SU-DHL-6 (cell line): ENCODE measurements around the gene OSGEP.

Source experiments
- H2AFZ ChIP-seq: fragments of 200-600 bp; sonication (generic); 2 replicates; pipeline ENCODE4 v1.6.1; 2014; ENCODE audit warnings: low read depth, mild to moderate bottlenecking, moderate library complexity, mixed read lengths, antibody characterized with exemption, low read length; ENCODE audit not compliant: severe bottlenecking
- H3F3A ChIP-seq: fragments of 200-600 bp; shearing (Covaris generic); 2 replicates; pipeline ENCODE4 v1.6.0; 2016; ENCODE audit warnings: antibody characterized with exemption, mild to moderate bottlenecking; ENCODE audit not compliant: insufficient read depth
- H3K27ac ChIP-seq: fragments of 200-600 bp; sonication (generic); 2 replicates; pipeline ENCODE4 v1.5.1; 2016; ENCODE audit warnings: low read depth, mild to moderate bottlenecking, low read length, moderate library complexity, mixed read lengths
- H3K27me3 ChIP-seq: fragments of 200-600 bp; sonication (generic), shearing (Covaris generic); 2 replicates; pipeline ENCODE4 v1.6.0; 2014; ENCODE audit warnings: mild to moderate bottlenecking, low read length
- H3K36me3 ChIP-seq: fragments of 200-600 bp; sonication (generic); 2 replicates; pipeline ENCODE4 v1.6.1; 2014; ENCODE audit warnings: mild to moderate bottlenecking, low read length, mixed read lengths
- H3K4me2 ChIP-seq: fragments of 300-600, 200-600 bp; shearing (Covaris generic), sonication (generic); 2 replicates; pipeline ENCODE4 v1.6.0; 2014; ENCODE audit warnings: low read length, low read depth, mild to moderate bottlenecking; ENCODE audit not compliant: poor library complexity, severe bottlenecking
- H3K4me3 ChIP-seq: fragments of 200-600 bp; sonication (generic); 2 replicates; pipeline ENCODE4 v1.5.1; 2014; ENCODE audit warnings: antibody characterized with exemption, low read length, mild to moderate bottlenecking, mixed read lengths; ENCODE audit not compliant: insufficient read depth, poor library complexity, severe bottlenecking
- H3K79me2 ChIP-seq: fragments of 200-600 bp; sonication (generic); 2 replicates; pipeline ENCODE4 v1.6.1; 2014; ENCODE audit warnings: mild to moderate bottlenecking, low read length, moderate library complexity; ENCODE audit not compliant: insufficient read depth
- H3K9ac ChIP-seq: fragments of 200-600 bp; sonication (generic); 2 replicates; pipeline ENCODE4 v1.7.0; 2014; ENCODE audit warnings: mild to moderate bottlenecking, low read length
- H3K9me2 ChIP-seq: fragments of 200-600 bp; sonication (generic); replicated peaks from 2 replicates; pipeline ENCODE4 v1.6.1; 2014; ENCODE audit warnings: low read length; ENCODE audit not compliant: insufficient read depth
- H3K9me3 ChIP-seq: fragments of 200-600 bp; sonication (generic); 2 replicates; pipeline ENCODE4 v1.6.1; 2014; ENCODE audit warnings: low read length, mixed read lengths; ENCODE audit not compliant: insufficient read depth
- H4K20me1 ChIP-seq: fragments of 200-600 bp; sonication (generic); 2 replicates; pipeline ENCODE4 v1.6.1; 2014; ENCODE audit warnings: low read depth, mild to moderate bottlenecking, antibody characterized with exemption, low read length, moderate library complexity, mixed read lengths
- EZH2phosphoT487 ChIP-seq: fragments of 200-600 bp; sonication (generic), shearing (Covaris generic); conservative IDR thresholded peaks from 2 replicates; pipeline ENCODE4 v1.6.1; 2018; ENCODE audit warnings: mild to moderate bottlenecking, antibody characterized with exemption, low read length, moderate library complexity, mixed read lengths
- TF ChIP-seq, protein P1 (sequence below): fragments of 200-600 bp; sonication (generic); IDR thresholded peaks from one replicate; pipeline ENCODE4 v1.5.1; 2017; ENCODE audit warnings: antibody characterized with exemption, mild to moderate bottlenecking, low read length, moderate library complexity; ENCODE audit not compliant: insufficient read depth, poor library complexity, severe bottlenecking

OSGEP gene

GRCh38 chr14:20434701-20435581, 19.7 kb downstream of the OSGEP start:
- Histone ChIP-seq H3K36me3 (no peaks in the 10 kb centered on the region), H4K20me1 (no peaks in the 10 kb centered on the region), H3K9me2 (no peaks in the 10 kb centered on the region), H3F3A (no peaks in the 10 kb centered on the region), H3K9me3 (no peaks in the 10 kb centered on the region), H3K4me3 (no peak overlapping the region), H3K9ac (no peak overlapping the region), H2AFZ (no peak overlapping the region), H3K4me2 (no peak overlapping the region), H3K27me3 (no peaks in the 10 kb centered on the region), H3K79me2 (no peaks in the 10 kb centered on the region), H3K27ac (no peak overlapping the region)
- TF ChIP-seq, protein P1, sequence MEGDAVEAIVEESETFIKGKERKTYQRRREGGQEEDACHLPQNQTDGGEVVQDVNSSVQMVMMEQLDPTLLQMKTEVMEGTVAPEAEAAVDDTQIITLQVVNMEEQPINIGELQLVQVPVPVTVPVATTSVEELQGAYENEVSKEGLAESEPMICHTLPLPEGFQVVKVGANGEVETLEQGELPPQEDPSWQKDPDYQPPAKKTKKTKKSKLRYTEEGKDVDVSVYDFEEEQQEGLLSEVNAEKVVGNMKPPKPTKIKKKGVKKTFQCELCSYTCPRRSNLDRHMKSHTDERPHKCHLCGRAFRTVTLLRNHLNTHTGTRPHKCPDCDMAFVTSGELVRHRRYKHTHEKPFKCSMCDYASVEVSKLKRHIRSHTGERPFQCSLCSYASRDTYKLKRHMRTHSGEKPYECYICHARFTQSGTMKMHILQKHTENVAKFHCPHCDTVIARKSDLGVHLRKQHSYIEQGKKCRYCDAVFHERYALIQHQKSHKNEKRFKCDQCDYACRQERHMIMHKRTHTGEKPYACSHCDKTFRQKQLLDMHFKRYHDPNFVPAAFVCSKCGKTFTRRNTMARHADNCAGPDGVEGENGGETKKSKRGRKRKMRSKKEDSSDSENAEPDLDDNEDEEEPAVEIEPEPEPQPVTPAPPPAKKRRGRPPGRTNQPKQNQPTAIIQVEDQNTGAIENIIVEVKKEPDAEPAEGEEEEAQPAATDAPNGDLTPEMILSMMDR = no peak
- TF ChIP-seq EZH2phosphoT487 = no peak

GRCh38 chr14:20429801-20430669, 24.6 kb downstream of the OSGEP start:
- no peaks in the 10 kb centered on the region for H3K36me3 ChIP-seq
- no peaks in the 10 kb centered on the region for H3K9me2 ChIP-seq
- no peak overlapping the region for H3K9ac ChIP-seq
- H3K9me3 ChIP-seq = no peaks in the 10 kb centered on the region
- H3K4me3 ChIP-seq = no peak overlapping the region
- no peak overlapping the region for H3K27ac ChIP-seq
- H3K27me3 ChIP-seq = no peaks in the 10 kb centered on the region
- H3K79me2 ChIP-seq = no peaks in the 10 kb centered on the region
- H3F3A ChIP-seq = no peaks in the 10 kb centered on the region
- no peaks in the 10 kb centered on the region for H4K20me1 ChIP-seq
- H2AFZ ChIP-seq = no peak overlapping the region
- no peak overlapping the region for H3K4me2 ChIP-seq
- no peak for TF ChIP-seq EZH2phosphoT487
- TF ChIP-seq, protein P1 = no peak

GRCh38 chr14:20428802-20429201, 25.8 kb downstream of the OSGEP start:
- Histone ChIP-seq H3K4me3 (no peak overlapping the region), H3K9me2 (no peaks in the 10 kb centered on the region), H3K4me2 (no peak overlapping the region), H3F3A (no peaks in the 10 kb centered on the region), H3K9me3 (no peaks in the 10 kb centered on the region), H3K27ac (no peak overlapping the region), H4K20me1 (no peaks in the 10 kb centered on the region), H2AFZ (no peak overlapping the region), H3K36me3 (no peaks in the 10 kb centered on the region), H3K79me2 (no peaks in the 10 kb centered on the region), H3K9ac (no peak overlapping the region), H3K27me3 (no peaks in the 10 kb centered on the region)
- TF ChIP-seq, protein P1 = no peak
- TF ChIP-seq EZH2phosphoT487 = no peak
